ENCODE data around the gene ITPRID1. TPM values are rescaled to one million over a fixed set of nuclear protein-coding genes. Genes with fewer than 3 reads are reported as not detected.

The ITPRID1 gene
- total RNA-seq, 1 experiment from 2014 or later = 1.2 TPM

DNA sequence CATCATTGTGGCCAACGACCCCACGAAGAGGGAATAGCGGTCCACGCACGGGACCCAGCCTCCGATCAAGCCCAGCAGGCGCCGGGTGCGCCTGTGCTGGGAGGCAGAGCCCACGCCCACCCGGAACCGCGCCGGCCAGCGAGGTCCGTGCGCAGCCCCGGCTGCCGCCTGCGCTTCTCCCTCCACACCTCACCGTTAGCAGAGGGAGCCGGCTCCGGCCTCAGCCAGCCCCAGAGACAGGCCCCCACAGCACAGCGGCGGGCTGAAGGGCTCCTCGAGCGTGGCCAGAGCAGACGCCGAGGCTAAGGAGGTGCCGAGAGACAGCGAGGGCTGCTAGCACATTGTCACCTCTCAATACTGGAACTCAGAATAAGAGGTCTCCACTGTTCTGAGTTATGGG is 3.6 kb downstream of the ITPRID1 start:
- Mint-ChIP-seq H3K36me3 (ENCODE audit: insufficient read depth in 1 of 3, low read depth in 3 of 3) (peaks cover 1 to 15% (median 12%) of the 10 kb centered on the region in 3 experiments; a peak in 4 of 7 replicates), H3K27me3 (ENCODE audit: low read depth) (no peaks in the 10 kb centered on the region), H3K4me3 (no peak overlapping the region), H3K27ac (no peak overlapping the region), H3K4me1 (peaks cover 4 to 8% of the 10 kb centered on the region in 2 experiments; a peak in 2 of 4 replicates), H3K9me3 (peaks cover 16 to 18% of the 10 kb centered on the region in 2 experiments)
- Histone ChIP-seq H4K91ac (ENCODE audit: insufficient read length, low read depth, low read length) (no peak overlapping the region), H2BK5ac (ENCODE audit: insufficient read length, low read length) (no peak overlapping the region), H3K23ac (ENCODE audit: insufficient read length, low read depth, low read length) (no peak overlapping the region), H2BK15ac (ENCODE audit: low read depth, low read length) (no peak overlapping the region), H3K23me2 (ENCODE audit: insufficient read length, low read depth, low read length, poor library complexity, severe bottlenecking) (no peaks in the 10 kb centered on the region), H3K18ac (ENCODE audit: insufficient read length, low read depth, low read length) (no peak overlapping the region), H3K4me1 (ENCODE audit: insufficient read depth, low read length) (no peaks in the 10 kb centered on the region), H3K27me3 (ENCODE audit: insufficient read depth, low read length) (no peaks in the 10 kb centered on the region), H3K4ac (ENCODE audit: low read depth, low read length) (no peak overlapping the region), H2BK20ac (ENCODE audit: low read depth, low read length, poor library complexity, severe bottlenecking) (no peak overlapping the region), H3K79me1 (ENCODE audit: insufficient read depth, low read depth, low read length, poor library complexity, severe bottlenecking) (no peaks in the 10 kb centered on the region), H3K14ac (ENCODE audit: insufficient read depth, low read length) (no peak overlapping the region), H3K27ac (ENCODE audit: insufficient read length, low read depth, low read length) (no peak overlapping the region), H2AK5ac (ENCODE audit: insufficient read length, low read length) (no peak overlapping the region), H3K4me2 (ENCODE audit: insufficient read depth, insufficient read length, low read length) (no peak overlapping the region), H2BK12ac (ENCODE audit: insufficient read length, low read depth, low read length) (no peak overlapping the region), H3K56ac (ENCODE audit: insufficient read length, low read depth, low read length) (no peak overlapping the region), H3K9ac (ENCODE audit: extremely low read depth, insufficient read length, low read length) (no peak overlapping the region), H4K8ac (replicated peaks; ENCODE audit: insufficient read length, low read depth, low read length) (no peak overlapping the region), H2BK120ac (ENCODE audit: low read depth, low read length, poor library complexity, severe bottlenecking) (no peak overlapping the region), H4K20me1 (ENCODE audit: control insufficient read depth, insufficient read depth, insufficient read length) (no peaks in the 10 kb centered on the region), H2AFZ (ENCODE audit: low read length) (no peak overlapping the region), H3K9me3 (ENCODE audit: control insufficient read depth, low read depth, low read length) (no peaks in the 10 kb centered on the region), H3T11ph (ENCODE audit: low read length) (no peak overlapping the region), H4K5ac (ENCODE audit: insufficient read length, low read depth, low read length) (no peak overlapping the region), H3K79me2 (ENCODE audit: insufficient read depth, low read length) (no peaks in the 10 kb centered on the region)
- DNase-seq = no peak
- no CpG with 5 or more reads among the region's 31 CpGs for WGBS (ENCODE audit: extremely low coverage, insufficient read length, low lambda C conversion rate)
- TF ChIP-seq, protein P1, sequence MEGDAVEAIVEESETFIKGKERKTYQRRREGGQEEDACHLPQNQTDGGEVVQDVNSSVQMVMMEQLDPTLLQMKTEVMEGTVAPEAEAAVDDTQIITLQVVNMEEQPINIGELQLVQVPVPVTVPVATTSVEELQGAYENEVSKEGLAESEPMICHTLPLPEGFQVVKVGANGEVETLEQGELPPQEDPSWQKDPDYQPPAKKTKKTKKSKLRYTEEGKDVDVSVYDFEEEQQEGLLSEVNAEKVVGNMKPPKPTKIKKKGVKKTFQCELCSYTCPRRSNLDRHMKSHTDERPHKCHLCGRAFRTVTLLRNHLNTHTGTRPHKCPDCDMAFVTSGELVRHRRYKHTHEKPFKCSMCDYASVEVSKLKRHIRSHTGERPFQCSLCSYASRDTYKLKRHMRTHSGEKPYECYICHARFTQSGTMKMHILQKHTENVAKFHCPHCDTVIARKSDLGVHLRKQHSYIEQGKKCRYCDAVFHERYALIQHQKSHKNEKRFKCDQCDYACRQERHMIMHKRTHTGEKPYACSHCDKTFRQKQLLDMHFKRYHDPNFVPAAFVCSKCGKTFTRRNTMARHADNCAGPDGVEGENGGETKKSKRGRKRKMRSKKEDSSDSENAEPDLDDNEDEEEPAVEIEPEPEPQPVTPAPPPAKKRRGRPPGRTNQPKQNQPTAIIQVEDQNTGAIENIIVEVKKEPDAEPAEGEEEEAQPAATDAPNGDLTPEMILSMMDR (conservative IDR thresholded peaks at IDR 0.05) = no peak
